ENCODE results near the gene FCHO2. TPM values are rescaled to one million over a fixed set of nuclear protein-coding genes. Genes with fewer than 3 reads are reported as not detected.
"Not testable (repeated sequence)": the region's sequence is repeated elsewhere in the genome, so short reads cannot be mapped to it uniquely, and the experiment has no call there.

FCHO2 gene
- total RNA-seq, 1 donor from 2014 or later: 30.2 TPM

GRCh38 chr5:73005886-73006285, 50.0 kb downstream of the FCHO2 start:
- Mint-ChIP-seq H3K27ac (no peak overlapping the region), H3K9me3 (ENCODE audit: low read depth) (no peaks in the 10 kb centered on the region), H3K36me3 (ENCODE audit: insufficient read depth) (no peaks in the 10 kb centered on the region), H3K4me3 (ENCODE audit: low read depth) (no peak overlapping the region), H3K4me1 (ENCODE audit: low read depth) (no peaks in the 10 kb centered on the region), H3K27me3 (no peaks in the 10 kb centered on the region)
- no peak for TF ChIP-seq CTCF (IDR thresholded peaks at IDR 0.05; ENCODE audit: unreplicated experiment)
- no peak for DNase-seq (ENCODE audit: low spot score, unreplicated experiment)

- Mint-ChIP-seq H3K27ac (no peak overlapping the region), H3K36me3 (ENCODE audit: insufficient read depth) (no peaks in the 10 kb centered on the region), H3K27me3 (no peaks in the 10 kb centered on the region), H3K4me3 (ENCODE audit: low read depth) (no peak overlapping the region), H3K4me1 (ENCODE audit: low read depth) (no peaks in the 10 kb centered on the region), H3K9me3 (ENCODE audit: low read depth) (no peaks in the 10 kb centered on the region)
- no peak for TF ChIP-seq CTCF (IDR thresholded peaks at IDR 0.05; ENCODE audit: unreplicated experiment)
- no peak for DNase-seq (ENCODE audit: low spot score, unreplicated experiment)
Observed at GRCh38 chr5:73007051-73007450, 51.2 kb downstream of the FCHO2 start.

- no peaks in the 10 kb centered on the region for H3K27me3 Mint-ChIP-seq
- no peak overlapping the region for H3K4me3 Mint-ChIP-seq (ENCODE audit: low read depth)
- no peaks in the 10 kb centered on the region for H3K4me1 Mint-ChIP-seq (ENCODE audit: low read depth)
- no peak for TF ChIP-seq CTCF (IDR thresholded peaks at IDR 0.05; ENCODE audit: unreplicated experiment)
- H3K9me3 Mint-ChIP-seq (ENCODE audit: low read depth): no peaks in the 10 kb centered on the region
- H3K36me3 Mint-ChIP-seq (ENCODE audit: insufficient read depth): peaks cover 1% of the 10 kb centered on the region
- no peak overlapping the region for H3K27ac Mint-ChIP-seq
- DNase-seq (ENCODE audit: low spot score, unreplicated experiment): no peak
Observed at GRCh38 chr5:73008831-73009230, 53.0 kb downstream of the FCHO2 start.

GRCh38 chr5:73011612-73012011, 55.8 kb downstream of the FCHO2 start:
- not testable (repeated sequence) for H3K9me3 Mint-ChIP-seq (ENCODE audit: low read depth); DNase-seq (ENCODE audit: low spot score, unreplicated experiment); H3K27me3 Mint-ChIP-seq; H3K4me3 Mint-ChIP-seq (ENCODE audit: low read depth); H3K4me1 Mint-ChIP-seq (ENCODE audit: low read depth); H3K27ac Mint-ChIP-seq; H3K36me3 Mint-ChIP-seq (ENCODE audit: insufficient read depth)

- no peaks in the 10 kb centered on the region for H3K4me1 Mint-ChIP-seq (ENCODE audit: low read depth)
- peaks cover 17% of the 10 kb centered on the region for H3K36me3 Mint-ChIP-seq (ENCODE audit: insufficient read depth)
- no peak overlapping the region for H3K27ac Mint-ChIP-seq
- no peaks in the 10 kb centered on the region for H3K27me3 Mint-ChIP-seq
- no peak for DNase-seq (ENCODE audit: low spot score, unreplicated experiment)
- H3K4me3 Mint-ChIP-seq (ENCODE audit: low read depth): no peak overlapping the region
- H3K9me3 Mint-ChIP-seq (ENCODE audit: low read depth): no peaks in the 10 kb centered on the region
- TF ChIP-seq CTCF (IDR thresholded peaks at IDR 0.05; ENCODE audit: unreplicated experiment): no peak
Observed at GRCh38 chr5:73018892-73019291, 63.1 kb downstream of the FCHO2 start.

- Mint-ChIP-seq H3K27ac (no peak overlapping the region), H3K27me3 (no peaks in the 10 kb centered on the region), H3K9me3 (ENCODE audit: low read depth) (no peaks in the 10 kb centered on the region), H3K36me3 (ENCODE audit: insufficient read depth) (peaks cover 15% of the 10 kb centered on the region), H3K4me3 (ENCODE audit: low read depth) (no peak overlapping the region), H3K4me1 (ENCODE audit: low read depth) (no peaks in the 10 kb centered on the region)
- DNase-seq (ENCODE audit: low spot score, unreplicated experiment): no peak
- TF ChIP-seq CTCF (IDR thresholded peaks at IDR 0.05; ENCODE audit: unreplicated experiment): no peak
Observed at GRCh38 chr5:73019766-73020165, 63.9 kb downstream of the FCHO2 start.
